Cerebellar nuclear complex (tissue), 1 donor: Measurements from ENCODE around the gene ERRFI1.
"Not testable (repeated sequence)": the region's sequence is repeated elsewhere in the genome, so short reads cannot be mapped to it uniquely, and the experiment has no call there.

Experiments used
- DNase-seq, 2 experiments: peaks; one replicate each; lab custom pipeline; 2025; lab: John Stamatoyannopoulos, UW

The ERRFI1 gene, protein sequence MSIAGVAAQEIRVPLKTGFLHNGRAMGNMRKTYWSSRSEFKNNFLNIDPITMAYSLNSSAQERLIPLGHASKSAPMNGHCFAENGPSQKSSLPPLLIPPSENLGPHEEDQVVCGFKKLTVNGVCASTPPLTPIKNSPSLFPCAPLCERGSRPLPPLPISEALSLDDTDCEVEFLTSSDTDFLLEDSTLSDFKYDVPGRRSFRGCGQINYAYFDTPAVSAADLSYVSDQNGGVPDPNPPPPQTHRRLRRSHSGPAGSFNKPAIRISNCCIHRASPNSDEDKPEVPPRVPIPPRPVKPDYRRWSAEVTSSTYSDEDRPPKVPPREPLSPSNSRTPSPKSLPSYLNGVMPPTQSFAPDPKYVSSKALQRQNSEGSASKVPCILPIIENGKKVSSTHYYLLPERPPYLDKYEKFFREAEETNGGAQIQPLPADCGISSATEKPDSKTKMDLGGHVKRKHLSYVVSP

DNA sequence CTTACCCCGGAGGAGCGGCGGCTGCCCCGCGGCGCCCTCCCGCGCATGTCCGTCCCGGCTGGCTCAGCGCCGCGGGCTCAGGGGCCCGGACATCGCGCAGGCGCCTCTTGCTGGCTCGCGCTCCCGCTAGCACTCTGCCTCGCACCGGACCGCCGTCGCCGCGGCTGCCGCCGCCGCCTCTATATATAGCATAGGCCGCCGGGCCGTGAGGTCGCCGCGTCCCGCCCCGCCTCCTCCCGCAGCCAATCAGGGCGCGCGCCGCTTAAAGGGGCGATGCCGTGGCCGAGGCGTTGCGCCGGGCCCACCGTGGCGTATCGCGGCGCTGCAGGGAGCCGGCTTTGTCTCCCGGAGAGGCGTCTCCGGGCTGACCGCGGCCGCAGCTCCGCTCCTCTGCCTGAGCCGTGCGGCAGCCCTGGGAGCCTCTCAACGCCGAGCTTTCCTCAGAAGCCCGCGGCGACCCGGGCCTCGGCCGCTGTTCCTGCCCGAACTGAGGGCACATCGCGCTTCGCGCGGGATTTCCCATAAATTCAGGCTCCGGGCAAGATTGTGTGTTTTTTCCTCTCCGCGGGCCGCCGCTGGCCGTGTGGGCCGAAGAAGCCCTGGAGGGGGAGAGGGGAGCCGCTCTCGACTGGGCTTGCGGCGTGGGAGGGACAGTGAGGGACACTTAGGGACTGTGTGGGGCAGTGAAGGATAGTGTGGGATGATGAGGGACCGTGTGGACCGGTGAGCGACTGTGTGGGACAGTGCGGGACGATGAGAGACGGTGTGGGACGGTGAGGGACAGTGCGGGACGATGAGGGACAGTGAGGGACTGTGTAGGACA, at the start of gene ERRFI1:
Gene ERRFI1 (minus strand): TSS at position 157 of the 823 bp plus-strand sequence. CDS start 10,690 bp downstream, outside the sequence.
- DNase-seq: peak; percentile 33 to 77

DNA sequence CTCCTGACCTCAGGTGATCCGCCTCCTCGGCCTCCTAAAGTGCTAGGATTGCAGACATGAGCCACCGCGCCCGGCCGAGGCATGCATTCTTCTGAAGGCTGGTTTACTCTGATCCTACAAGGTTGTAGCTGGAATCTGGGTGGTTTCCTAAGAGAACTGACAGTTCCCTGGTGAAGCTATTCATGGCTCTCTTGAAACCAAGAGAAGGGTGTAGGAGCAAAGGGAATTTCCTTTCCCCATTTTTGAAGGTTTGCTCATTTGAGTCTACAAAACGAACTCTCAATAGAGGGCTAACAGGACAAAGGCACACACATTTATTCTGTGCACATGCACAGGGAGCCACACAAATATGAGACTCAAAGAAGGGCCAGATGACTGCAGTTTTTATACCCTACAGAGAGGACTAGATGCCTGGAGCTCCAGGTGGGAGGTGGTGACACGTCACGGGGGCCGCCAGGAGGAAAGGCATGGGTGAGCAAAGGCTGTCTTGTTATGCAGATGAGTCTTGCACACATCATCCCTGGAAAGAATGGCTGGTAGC, 49.5 kb upstream of the ERRFI1 start:
- DNase-seq: no peak

DNA sequence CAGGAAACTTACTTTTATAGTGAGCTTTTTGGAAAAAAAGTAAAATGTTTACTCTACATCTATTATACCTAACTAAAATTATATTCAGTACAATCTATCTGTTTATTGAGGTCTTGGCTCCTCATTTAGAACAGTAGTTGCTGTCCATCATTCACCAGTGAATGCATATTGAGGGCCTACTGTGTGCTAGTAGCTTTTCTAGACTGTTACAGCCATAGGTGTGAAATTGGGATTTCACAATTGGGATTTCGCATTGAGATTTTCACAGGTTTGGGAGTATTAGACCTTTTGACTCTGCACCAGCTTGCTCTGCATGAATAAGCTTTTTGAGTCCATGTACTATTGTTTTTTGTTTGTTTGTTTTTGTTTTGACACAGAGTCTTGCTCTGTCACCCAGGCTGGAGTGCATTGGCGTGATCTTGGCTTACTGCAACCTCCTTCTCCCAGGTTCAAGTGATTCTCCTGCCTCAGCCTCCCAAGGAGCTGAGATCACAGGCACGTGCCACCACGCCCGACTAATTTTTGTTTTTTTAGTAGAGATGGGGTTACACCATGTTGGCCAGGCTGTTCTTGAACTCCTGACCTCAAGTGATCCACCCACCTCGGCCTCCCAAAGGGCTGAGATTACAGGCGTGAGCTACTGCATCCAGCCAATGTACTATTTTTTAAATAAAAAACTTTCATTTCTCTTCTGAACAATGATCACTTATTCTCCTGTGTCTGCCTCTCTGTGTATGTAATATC, 47.2 kb upstream of the ERRFI1 start:
- DNase-seq: no peak

GRCh38 chr1:8070381-8070811, 44.3 kb upstream of the ERRFI1 start:
- DNase-seq: no peak

DNA sequence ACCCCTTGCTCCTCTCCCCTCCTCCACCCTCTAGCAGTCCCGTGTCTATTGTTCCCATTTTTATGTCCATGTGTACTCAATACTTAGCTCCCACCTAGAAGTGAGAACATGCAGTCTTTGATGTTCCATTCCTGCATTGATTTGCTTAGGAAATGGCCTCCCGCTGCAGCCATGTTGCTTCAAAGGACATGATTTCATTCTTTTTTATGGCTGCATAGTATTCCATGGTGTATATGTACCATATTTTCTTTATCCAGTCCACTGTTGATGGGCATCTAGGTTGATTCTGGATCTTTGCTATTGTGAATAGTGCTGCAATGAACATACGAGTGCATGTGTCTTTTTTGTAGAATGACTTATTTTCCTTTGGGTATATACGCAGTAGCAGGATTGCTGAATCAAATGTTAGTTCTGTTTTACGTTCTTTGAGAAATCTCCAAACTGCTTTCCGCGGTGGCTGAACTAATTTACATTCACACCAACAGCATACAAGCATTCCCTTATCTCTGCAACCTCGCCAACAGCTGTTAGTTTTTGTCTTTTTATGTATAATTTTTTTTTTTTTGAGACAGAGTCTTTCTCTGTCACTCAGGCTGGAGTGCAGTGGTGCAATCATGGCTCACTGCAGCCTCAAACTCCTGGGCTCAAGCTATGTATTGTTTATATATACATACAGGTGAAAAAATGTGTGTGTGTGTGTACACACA, 43.7 kb upstream of the ERRFI1 start:
- not testable (repeated sequence) for DNase-seq

DNA sequence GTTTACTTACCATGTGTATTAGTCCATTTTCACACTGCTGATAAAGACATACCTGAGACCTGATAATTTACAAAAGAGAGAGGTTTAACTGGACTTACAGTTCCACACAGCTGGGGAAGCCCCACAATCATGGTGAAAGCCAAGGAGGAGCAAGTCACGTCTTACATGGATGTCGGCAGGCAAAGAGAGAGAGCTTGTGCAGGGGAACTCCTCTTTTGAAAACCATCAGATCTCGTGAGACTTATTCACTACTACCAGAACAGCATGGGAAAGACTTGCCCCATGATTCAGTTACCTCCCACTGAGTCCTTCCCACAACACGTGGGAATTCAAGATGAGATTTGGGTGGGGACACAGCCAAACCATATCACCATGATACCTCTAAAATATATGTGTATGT, 39.3 kb upstream of the ERRFI1 start:
- no peak for DNase-seq

DNA sequence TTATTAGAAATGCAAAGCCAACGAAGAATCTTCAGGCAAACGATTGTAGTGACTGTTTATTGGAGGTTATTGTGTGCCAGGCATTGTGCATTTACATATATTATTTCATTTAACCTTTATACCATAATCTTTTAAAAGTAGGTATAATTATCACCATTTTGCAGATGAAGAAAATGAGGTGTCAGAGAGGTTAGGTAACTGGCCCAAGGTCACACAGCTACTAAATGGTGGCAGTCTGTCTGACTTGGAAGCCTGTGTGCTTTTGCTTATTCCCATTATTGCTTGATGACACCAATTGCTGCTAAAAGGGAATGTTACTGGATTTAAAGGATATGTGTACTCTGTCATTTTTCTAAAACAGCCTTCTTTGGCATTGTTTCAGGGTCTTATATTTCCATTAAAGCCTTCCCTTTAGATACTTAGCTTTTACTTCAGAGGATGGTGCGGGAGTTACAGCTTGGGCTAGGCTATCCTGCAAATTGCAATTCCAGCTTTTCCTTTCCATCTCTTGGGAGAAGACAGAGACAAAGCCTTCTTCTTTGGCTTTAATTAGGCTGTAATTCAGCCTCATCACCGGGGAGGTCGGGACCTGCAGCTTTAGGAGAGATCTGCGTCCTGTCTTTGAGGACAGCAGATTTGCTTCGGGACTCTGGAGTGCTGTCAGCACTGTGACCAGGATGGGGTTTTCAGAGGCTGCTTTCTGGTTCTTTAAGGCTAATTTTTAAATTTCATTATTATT, 37.4 kb upstream of the ERRFI1 start:
- DNase-seq: no peak

GRCh38 chr1:8062861-8063260, 36.8 kb upstream of the ERRFI1 start:
- DNase-seq: no peak

- DNase-seq: no peak
Observed at GRCh38 chr1:8061673-8062386, 35.7 kb upstream of the ERRFI1 start.

GRCh38 chr1:8061210-8061609, 35.1 kb upstream of the ERRFI1 start:
- DNase-seq: no peak

DNA sequence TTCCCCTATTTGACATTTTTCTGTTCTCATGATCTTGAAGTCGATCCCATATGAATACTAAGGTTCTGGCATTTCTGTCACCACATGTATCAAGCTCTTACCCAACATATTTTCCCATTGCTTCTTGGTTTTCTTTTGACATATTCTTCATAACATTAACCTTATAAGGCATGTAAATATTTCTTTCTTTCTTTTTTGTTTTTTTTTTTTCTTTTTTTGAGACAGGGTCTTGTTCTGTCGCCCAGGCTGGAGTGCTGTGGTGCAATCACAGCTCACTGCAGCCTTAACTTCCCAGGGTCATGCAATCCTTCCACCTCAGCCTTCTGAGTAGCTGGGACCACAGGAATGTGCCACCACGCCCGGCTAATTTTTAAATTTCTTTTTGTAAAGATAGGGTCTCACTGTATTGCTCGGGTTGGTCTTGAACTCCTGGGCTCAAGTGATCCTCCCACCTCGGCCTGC, 33.1 kb upstream of the ERRFI1 start:
- no peak for DNase-seq

DNA sequence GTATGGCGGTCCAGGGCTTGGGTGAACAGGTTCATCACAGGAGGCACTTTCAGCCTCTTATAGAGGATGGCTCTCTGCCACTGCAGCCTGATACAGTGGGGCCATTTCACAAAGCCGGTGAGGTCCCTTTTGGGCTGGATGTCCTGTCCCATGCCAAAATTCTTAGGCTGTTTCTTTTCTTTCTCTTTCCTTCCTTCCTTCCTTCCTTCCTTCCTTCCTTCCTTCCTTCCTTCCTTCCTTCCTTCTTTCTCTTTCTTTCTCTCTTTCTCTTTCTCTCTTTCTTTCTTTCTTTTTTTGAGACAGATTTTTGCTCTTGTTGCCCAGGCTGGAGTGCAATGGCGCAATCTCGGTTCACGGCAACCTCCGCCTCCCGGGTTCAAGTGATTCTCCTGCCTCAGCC, 31.7 kb upstream of the ERRFI1 start:
- not testable (repeated sequence) for DNase-seq

DNA sequence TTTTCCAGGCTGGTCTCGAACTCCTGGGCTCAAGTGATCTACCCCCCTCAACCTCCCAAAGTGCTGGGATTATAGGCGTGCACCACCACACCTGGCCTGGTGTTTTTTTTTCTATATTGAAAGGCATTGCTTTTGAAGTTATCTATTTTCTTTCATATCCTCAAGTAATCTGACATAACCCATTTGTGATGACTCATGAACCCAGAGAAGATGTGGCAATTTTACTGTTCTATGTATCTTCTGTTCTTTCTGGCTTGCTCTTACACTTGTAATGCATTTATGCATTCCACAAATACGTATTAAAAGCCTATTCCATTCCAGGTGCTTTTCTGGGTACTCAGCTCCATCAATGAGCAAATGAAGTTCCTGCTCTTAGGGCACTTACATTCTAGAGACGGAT, 29.9 kb upstream of the ERRFI1 start:
- DNase-seq: no peak

DNA sequence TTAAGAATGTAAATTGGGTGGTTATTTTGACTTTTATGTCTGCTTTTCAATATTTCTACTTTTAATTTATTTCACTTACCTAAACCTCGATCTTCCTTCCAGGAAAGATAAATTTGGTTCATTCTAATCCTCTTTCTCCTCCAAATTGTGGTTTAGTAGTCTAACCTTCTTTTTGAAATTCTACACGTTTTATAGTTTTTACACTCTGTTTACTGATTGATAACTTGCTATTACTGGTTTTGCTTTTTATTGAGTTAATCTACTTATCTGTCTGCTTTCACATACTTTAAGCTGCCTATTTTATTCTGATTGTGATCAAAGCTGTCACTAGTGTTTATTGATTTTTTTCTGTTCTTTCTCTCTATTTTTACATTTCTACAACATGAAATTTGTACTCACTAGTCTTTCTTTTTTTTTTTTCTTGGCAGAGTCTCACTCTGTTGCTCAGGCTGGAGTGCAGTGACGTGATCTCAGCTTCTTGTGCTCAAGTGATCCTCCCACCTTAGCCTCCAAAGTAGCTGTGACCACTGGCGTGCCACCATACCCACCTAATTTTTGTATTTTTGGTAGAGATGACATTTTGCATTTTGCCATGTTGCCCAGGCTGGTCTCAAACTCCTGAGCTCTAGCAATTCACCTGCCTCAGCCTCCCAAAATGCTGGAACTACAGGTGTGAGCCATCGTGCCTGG, 27.9 kb upstream of the ERRFI1 start:
- no peak for DNase-seq

DNA sequence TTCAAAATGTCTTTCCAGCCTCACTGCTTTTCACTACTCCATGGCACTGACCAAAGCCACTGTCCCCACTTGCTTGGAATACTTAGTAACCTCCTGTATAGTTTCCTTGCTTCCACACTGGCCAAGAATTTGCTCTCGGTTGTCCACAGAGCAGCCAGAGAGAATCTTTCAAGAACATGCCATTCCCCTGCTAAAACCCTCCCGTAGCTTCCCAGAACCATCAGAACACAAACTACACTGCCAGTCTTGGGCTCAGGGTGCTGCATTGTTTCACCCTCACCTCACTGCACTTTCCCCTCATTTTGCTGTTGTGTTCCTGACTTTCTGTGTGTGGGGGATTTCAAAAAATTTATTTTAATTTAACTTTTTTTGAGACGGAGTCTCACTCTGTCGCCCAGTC, 25.5 kb upstream of the ERRFI1 start:
- no peak for DNase-seq

DNA sequence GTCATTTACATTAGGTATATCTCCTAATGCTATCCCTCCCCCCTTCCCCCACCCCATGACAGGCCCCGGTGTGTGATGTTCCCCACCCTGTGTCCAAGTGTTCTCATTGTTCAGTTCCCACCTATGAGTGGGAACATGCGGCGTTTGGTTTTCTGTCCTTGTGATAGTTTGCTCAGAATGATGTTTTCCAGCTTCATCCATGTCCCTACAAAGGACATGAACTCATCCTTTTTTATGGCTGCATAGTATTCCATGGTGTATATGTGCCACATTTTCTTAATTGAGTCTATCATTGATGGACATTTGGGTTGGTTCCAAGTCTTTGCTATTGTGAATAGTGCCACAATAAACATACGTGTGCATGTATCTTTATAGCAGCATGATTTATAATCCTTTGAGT, 23.1 kb upstream of the ERRFI1 start:
- not testable (repeated sequence) for DNase-seq

DNA sequence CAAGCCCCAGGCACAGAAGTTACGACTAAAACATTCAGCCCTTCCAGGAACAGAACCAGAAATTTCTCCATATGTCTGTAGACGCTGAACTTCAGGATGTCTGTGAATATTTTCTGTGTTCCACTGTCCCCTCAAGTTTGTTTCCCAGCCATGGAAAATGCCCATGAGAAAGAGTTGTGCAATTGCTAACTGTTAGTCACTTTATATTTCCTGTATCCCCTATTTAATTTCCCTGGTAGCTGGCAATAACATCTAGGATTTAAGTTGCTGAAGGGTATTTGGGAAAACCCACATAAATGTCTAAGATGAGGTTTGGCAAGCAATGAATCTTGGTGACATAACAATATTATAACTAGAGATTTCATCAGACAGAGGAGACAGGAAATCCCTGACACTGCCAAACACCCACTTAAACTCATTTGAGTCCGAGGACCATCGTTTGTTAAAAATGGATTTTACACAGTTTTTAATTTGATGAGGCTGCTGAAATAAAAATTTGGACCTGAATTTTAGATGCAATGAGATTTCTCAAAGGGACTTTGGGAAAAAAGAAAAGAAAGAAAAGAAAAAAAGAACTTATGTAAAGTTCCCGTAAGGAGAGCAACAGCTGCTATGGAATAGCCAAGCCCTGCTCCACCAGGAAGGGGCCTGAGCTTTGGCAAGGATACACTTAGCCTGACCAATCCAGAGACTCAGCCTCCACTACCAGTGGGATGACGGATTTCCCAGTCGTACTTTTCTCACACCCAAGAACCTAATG, 21.8 kb upstream of the ERRFI1 start:
- DNase-seq: no peak

- DNase-seq: no peak
Observed at GRCh38 chr1:8047112-8047511, 21.0 kb upstream of the ERRFI1 start.
